H9 (cell line): ENCODE data around the gene STPG3. TPM values are rescaled to one million over a fixed set of nuclear protein-coding genes. Genes with fewer than 3 reads are reported as not detected.

Source experiments
- DNase-seq: peaks from one replicate; pipeline ENCODE4 v3.0.0-alpha.2; 2017
- H2AFZ ChIP-seq: one replicate; pipeline ENCODE4 v1.6.1; 2013; ENCODE audit warnings: mild to moderate bottlenecking, low read length, control low read depth, moderate library complexity
- H2AK5ac ChIP-seq: 2 replicates; pipeline ENCODE4 v1.6.1; 2013; ENCODE audit warnings: low read length, control low read depth, mixed read lengths; ENCODE audit not compliant: insufficient read length
- H2BK120ac ChIP-seq: one replicate; pipeline ENCODE4 v1.6.1; 2013; ENCODE audit warnings: low read depth, mild to moderate bottlenecking, low read length, control low read depth, inconsistent platforms; ENCODE audit not compliant: poor library complexity, severe bottlenecking
- H2BK12ac ChIP-seq: 2 replicates; pipeline ENCODE4 v1.6.1; 2013; ENCODE audit warnings: low read length, control low read depth, mixed read lengths, low read depth; ENCODE audit not compliant: insufficient read length
- H2BK15ac ChIP-seq: 2 replicates; pipeline ENCODE4 v1.6.1; 2013; ENCODE audit warnings: low read depth, low read length, control low read depth
- H2BK20ac ChIP-seq: one replicate; pipeline ENCODE4 v1.6.1; 2013; ENCODE audit warnings: low read depth, mild to moderate bottlenecking, low read length, control low read depth, inconsistent platforms; ENCODE audit not compliant: poor library complexity, severe bottlenecking
- H2BK5ac ChIP-seq: 2 replicates; pipeline ENCODE4 v1.6.1; 2013; ENCODE audit warnings: low read length, control low read depth, mixed read lengths; ENCODE audit not compliant: insufficient read length
- H3K14ac ChIP-seq: 2 replicates; pipeline ENCODE4 v1.6.1; 2013; ENCODE audit warnings: low read length, control low read depth; ENCODE audit not compliant: insufficient read depth
- H3K18ac ChIP-seq: 2 replicates; pipeline ENCODE4 v1.6.1; 2013; ENCODE audit warnings: low read depth, mild to moderate bottlenecking, mixed read lengths, low read length, control low read depth; ENCODE audit not compliant: insufficient read length
- H3K23ac ChIP-seq: 2 replicates; pipeline ENCODE4 v1.6.1; 2013; ENCODE audit warnings: low read length, control low read depth, mixed read lengths, low read depth; ENCODE audit not compliant: insufficient read length
- H3K23me2 ChIP-seq: 2 replicates; pipeline ENCODE4 v1.6.1; 2013; ENCODE audit warnings: low read depth, mild to moderate bottlenecking, mixed read lengths, low read length, control low read depth; ENCODE audit not compliant: insufficient read length, poor library complexity, severe bottlenecking
- H3K27ac ChIP-seq: 2 replicates; pipeline ENCODE4 v1.5.1; 2013; ENCODE audit warnings: low read length, control low read depth, mixed read lengths, low read depth; ENCODE audit not compliant: insufficient read length
- H3K27me3 ChIP-seq: 2 replicates; pipeline ENCODE4 v1.6.1; 2013; ENCODE audit warnings: low read length, control low read depth, inconsistent platforms; ENCODE audit not compliant: insufficient read depth
- H3K4ac ChIP-seq: 2 replicates; pipeline ENCODE4 v1.6.1; 2013; ENCODE audit warnings: low read depth, mild to moderate bottlenecking, control low read depth, inconsistent platforms, low read length, moderate library complexity
- H3K4me1 ChIP-seq: 2 replicates; pipeline ENCODE4 v1.6.1; 2013; ENCODE audit warnings: low read length, control low read depth, inconsistent platforms; ENCODE audit not compliant: insufficient read depth
- H3K4me2 ChIP-seq: 2 replicates; pipeline ENCODE4 v1.6.1; 2013; ENCODE audit warnings: low read length, control low read depth, mixed read lengths; ENCODE audit not compliant: insufficient read length, insufficient read depth
- H3K56ac ChIP-seq: 2 replicates; pipeline ENCODE4 v1.6.1; 2013; ENCODE audit warnings: low read depth, mild to moderate bottlenecking, mixed read lengths, low read length, control low read depth; ENCODE audit not compliant: insufficient read length
- H3K79me1 ChIP-seq: 2 replicates; pipeline ENCODE4 v1.6.1; 2013; ENCODE audit warnings: low read depth, mild to moderate bottlenecking, moderate library complexity, low read length, control low read depth, inconsistent platforms; ENCODE audit not compliant: insufficient read depth, poor library complexity, severe bottlenecking
- H3K79me2 ChIP-seq: 2 replicates; pipeline ENCODE4 v1.6.1; 2013; ENCODE audit warnings: low read length, control low read depth, inconsistent platforms; ENCODE audit not compliant: insufficient read depth
- H3K9ac ChIP-seq: 2 replicates; pipeline ENCODE4 v1.6.1; 2013; ENCODE audit warnings: low read length, control low read depth, mixed read lengths; ENCODE audit not compliant: insufficient read length; ENCODE audit errors: extremely low read depth
- H3K9me3 ChIP-seq: one replicate; pipeline ENCODE4 v1.6.1; 2013; ENCODE audit warnings: low read depth, low read length, inconsistent platforms; ENCODE audit not compliant: control insufficient read depth
- H3T11ph ChIP-seq: one replicate; pipeline ENCODE4 v1.6.1; 2013; ENCODE audit warnings: mild to moderate bottlenecking, low read length, control low read depth, inconsistent platforms
- H4K20me1 ChIP-seq: one replicate; pipeline ENCODE4 v1.6.1; 2013; ENCODE audit not compliant: control insufficient read depth, insufficient read length, insufficient read depth
- H4K5ac ChIP-seq: 2 replicates; pipeline ENCODE4 v1.6.1; 2013; ENCODE audit warnings: low read depth, mild to moderate bottlenecking, mixed read lengths, low read length, control low read depth; ENCODE audit not compliant: insufficient read length
- H4K8ac ChIP-seq: replicated peaks from 2 replicates; pipeline ENCODE4 v1.6.1; 2013; ENCODE audit warnings: low read length, control low read depth, mixed read lengths, low read depth; ENCODE audit not compliant: insufficient read length
- H4K91ac ChIP-seq: 2 replicates; pipeline ENCODE4 v1.6.1; 2013; ENCODE audit warnings: low read depth, mild to moderate bottlenecking, moderate library complexity, mixed read lengths, low read length, control low read depth; ENCODE audit not compliant: insufficient read length
- H3K27ac Mint-ChIP-seq, 3 experiments: 2 replicates in 2 of 3; 3 replicates in 1 of 3; pipeline ENCODE4 v1.8.0; 2020 to 2021; ENCODE audit warnings: mixed read lengths in 3 of 3, mild to moderate bottlenecking in 1 of 3, moderate library complexity in 1 of 3
- H3K27me3 Mint-ChIP-seq: 2 replicates; pipeline ENCODE4 v1.8.0; 2021; ENCODE audit warnings: low read depth, mild to moderate bottlenecking, moderate library complexity, mixed read lengths
- H3K36me3 Mint-ChIP-seq, 3 experiments: 2 replicates in 2 of 3; 3 replicates in 1 of 3; pipeline ENCODE4 v1.8.0; 2020 to 2021; ENCODE audit warnings: low read depth in 3 of 3, mixed read lengths in 3 of 3; ENCODE audit not compliant: insufficient read depth in 1 of 3
- H3K4me1 Mint-ChIP-seq, 2 experiments: 2 replicates each; pipeline ENCODE4 v1.8.0; 2020; ENCODE audit warnings: mixed read lengths in 2 of 2
- H3K4me3 Mint-ChIP-seq, 2 experiments: 2 replicates in 1 of 2; 3 replicates in 1 of 2; pipeline ENCODE4 v1.8.0; 2020 to 2021; ENCODE audit warnings: mild to moderate bottlenecking in 2 of 2, mixed read lengths in 2 of 2, moderate library complexity in 1 of 2
- H3K9me3 Mint-ChIP-seq, 2 experiments: 2 replicates in 1 of 2; 3 replicates in 1 of 2; pipeline ENCODE4 v1.8.0; 2020; ENCODE audit warnings: mild to moderate bottlenecking in 2 of 2, mixed read lengths in 2 of 2, moderate library complexity in 1 of 2
- CTCF ChIP-seq: fragments of 200-600 bp; sonication (generic); conservative IDR thresholded peaks from 3 replicates; pipeline ENCODE4 v1.8.0; 2021; ENCODE audit warnings: antibody characterized with exemption, mild to moderate bottlenecking
- WGBS: extraction: QIAGEN DNeasy Blood & Tissue Kit; methylation state at CpG from one replicate; pipeline ENCODE4 v1.1.7; 2013; ENCODE audit warnings: missing lambda C conversion rate, low lambda C conversion rate, mixed read lengths; ENCODE audit not compliant: insufficient read length; ENCODE audit errors: extremely low coverage; 5-methylcytosine and 5-hydroxymethylcytosine counted together
- total RNA-seq: library from RNA; stranded (reverse); gene quantifications from 2 replicates; pipeline ENCODE4 v1.2.1, GENCODE V29; 2021

Gene STPG3
- total RNA-seq, 1 experiment from 2014 or later = not detected

DNA sequence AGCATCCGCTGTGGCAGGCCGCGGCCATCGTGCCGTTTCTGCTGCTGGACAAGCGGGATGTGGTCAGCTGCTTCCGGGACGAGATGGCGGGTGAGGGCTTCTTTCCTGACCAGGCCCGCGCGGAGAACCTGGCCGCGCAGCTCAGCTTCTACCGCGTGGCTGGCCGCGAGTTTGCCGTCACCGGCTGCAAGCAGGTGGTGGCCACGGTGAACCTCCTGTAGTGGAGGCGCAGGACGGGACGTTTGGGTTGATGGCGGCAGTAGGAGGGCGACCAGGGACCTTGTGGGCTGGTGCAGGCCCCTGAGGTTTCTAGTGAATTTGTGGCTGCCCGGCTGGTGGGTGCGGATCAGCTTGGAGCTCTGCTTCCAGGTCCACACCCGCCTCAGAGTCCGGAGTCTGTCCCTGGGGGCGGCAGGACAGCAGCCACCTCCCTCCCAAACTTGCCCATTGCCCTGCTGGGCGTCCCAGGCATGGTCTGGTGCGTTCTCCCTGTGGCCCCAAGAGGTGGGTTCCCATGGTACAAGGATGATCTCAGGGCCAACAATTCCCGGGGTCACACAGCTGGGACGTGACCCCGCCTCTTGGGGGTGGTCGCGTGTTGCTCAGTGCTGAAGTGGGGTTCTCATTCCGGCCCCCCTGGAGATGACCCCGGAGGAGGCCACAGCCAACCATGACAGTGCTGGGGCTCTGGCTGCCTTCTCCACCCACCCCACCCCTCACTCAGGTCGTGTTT lies 28.8 kb downstream of the STPG3 start:
- H3K27me3 ChIP-seq = no peaks in the 10 kb centered on the region
- TF ChIP-seq CTCF = no peak
- H2BK5ac ChIP-seq = no peak overlapping the region
- no peak overlapping the region for H4K91ac ChIP-seq
- H3K27ac ChIP-seq = no peak overlapping the region
- H3K9me3 ChIP-seq = no peaks in the 10 kb centered on the region
- peaks cover 16 to 21% of the 10 kb centered on the region in 2 experiments for H3K4me1 Mint-ChIP-seq
- H3K56ac ChIP-seq = no peak overlapping the region
- H3K36me3 Mint-ChIP-seq = peaks cover 0 to 1% (median 0%) of the 10 kb centered on the region in 3 experiments; a peak in 1 of 7 replicates
- no peak overlapping the region for H3K4me2 ChIP-seq
- no peak overlapping the region for H2AK5ac ChIP-seq
- H3K79me1 ChIP-seq = no peaks in the 10 kb centered on the region
- H2AFZ ChIP-seq = no peak overlapping the region
- H3T11ph ChIP-seq = no peak overlapping the region
- H3K14ac ChIP-seq = no peak overlapping the region; the same call in 1 of the 2 replicates
- H3K23ac ChIP-seq = no peak overlapping the region
- no peak overlapping the region for H2BK15ac ChIP-seq
- peaks cover 14% of the 10 kb centered on the region for H3K27me3 Mint-ChIP-seq
- no peak overlapping the region for H2BK12ac ChIP-seq
- H2BK120ac ChIP-seq = no peak overlapping the region
- no peaks in the 10 kb centered on the region for H3K79me2 ChIP-seq
- no peaks in the 10 kb centered on the region for H3K4me1 ChIP-seq
- H4K20me1 ChIP-seq = no peaks in the 10 kb centered on the region
- peak; percentile 38 for DNase-seq
- no peak overlapping the region for H3K18ac ChIP-seq
- peaks cover 12% of the 10 kb centered on the region for H3K23me2 ChIP-seq
- no peak overlapping the region for H3K4ac ChIP-seq
- no peaks in the 10 kb centered on the region for H3K9me3 Mint-ChIP-seq
- no peak overlapping the region for H4K8ac ChIP-seq
- no peak overlapping the region for H4K5ac ChIP-seq
- H3K9ac ChIP-seq = no peak overlapping the region
- H2BK20ac ChIP-seq = no peak overlapping the region
- H3K27ac Mint-ChIP-seq = no peak overlapping the region
- WGBS = no CpG with 5 or more reads among the region's 41 CpGs
- H3K4me3 Mint-ChIP-seq = no peak overlapping the region
